DOHH2 (cell line): ENCODE data around the gene IL6R.

Experiments
- H3F3A ChIP-seq: fragments of 200-600 bp; sonication (generic), shearing (Covaris generic); 2 replicates; pipeline ENCODE4 v1.6.0; 2016; ENCODE audit warnings: antibody characterized with exemption, mild to moderate bottlenecking; ENCODE audit not compliant: control insufficient read depth, insufficient read depth
- H3K27ac ChIP-seq: fragments of 200-600 bp; sonication (generic); 2 replicates; pipeline ENCODE4 v1.5.1; 2014; ENCODE audit warnings: low read depth, mild to moderate bottlenecking, low read length, moderate library complexity
- H3K27me3 ChIP-seq: fragments of 200-600 bp; sonication (generic); 2 replicates; pipeline ENCODE4 v1.6.1; 2014; ENCODE audit warnings: mild to moderate bottlenecking, low read length, mixed read lengths; ENCODE audit not compliant: control insufficient read depth
- H3K36me3 ChIP-seq: fragments of 200-600 bp; sonication (generic); 2 replicates; pipeline ENCODE4 v1.6.1; 2014; ENCODE audit warnings: mild to moderate bottlenecking, low read length, moderate library complexity, mixed read lengths; ENCODE audit not compliant: control insufficient read depth
- H3K4me1 ChIP-seq: fragments of 200-600 bp; sonication (generic); 2 replicates; pipeline ENCODE4 v1.6.1; 2014; ENCODE audit warnings: mild to moderate bottlenecking, low read length, mixed read lengths; ENCODE audit not compliant: control insufficient read depth
- H3K4me2 ChIP-seq: fragments of 200-600 bp; sonication (generic); 2 replicates; pipeline ENCODE4 v1.6.0; 2014; ENCODE audit warnings: mild to moderate bottlenecking, low read length, moderate library complexity
- H3K4me3 ChIP-seq: fragments of 200-600 bp; sonication (generic); 2 replicates; pipeline ENCODE4 v1.5.1; 2014; ENCODE audit warnings: mild to moderate bottlenecking, low read length, mixed read lengths
- H3K79me2 ChIP-seq: fragments of 200-600 bp; sonication (generic); 2 replicates; pipeline ENCODE4 v1.6.1; 2014; ENCODE audit warnings: mild to moderate bottlenecking, low read length, mixed read lengths; ENCODE audit not compliant: control insufficient read depth
- H3K9me2 ChIP-seq: fragments of 200-600 bp; sonication (generic); replicated peaks from 2 replicates; pipeline ENCODE4 v1.6.1; 2014; ENCODE audit warnings: mild to moderate bottlenecking, low read length, mixed read lengths; ENCODE audit not compliant: control insufficient read depth
- H3K9me3 ChIP-seq: fragments of 200-600 bp; sonication (generic); 2 replicates; pipeline ENCODE4 v1.6.1; 2014; ENCODE audit warnings: antibody characterized with exemption, low read length, mixed read lengths; ENCODE audit not compliant: control insufficient read depth, insufficient read depth
- H4K20me1 ChIP-seq: fragments of 200-600 bp; sonication (generic); 2 replicates; pipeline ENCODE4 v1.6.0; 2014; ENCODE audit warnings: low read depth, mild to moderate bottlenecking, antibody characterized with exemption, low read length, moderate library complexity; ENCODE audit not compliant: control insufficient read depth, insufficient read depth
- EZH2phosphoT487 ChIP-seq: fragments of 200-600 bp; sonication (generic); IDR thresholded peaks from 2 replicates; pipeline ENCODE4 v1.6.1; 2017; ENCODE audit warnings: borderline replicate concordance, mild to moderate bottlenecking, antibody characterized with exemption, low read length, moderate library complexity, mixed read lengths
- TF ChIP-seq, protein P1 (sequence below): fragments of 200-600 bp; sonication (generic); IDR thresholded peaks from one replicate; pipeline ENCODE4 v1.5.1; 2014; ENCODE audit warnings: antibody characterized with exemption, mild to moderate bottlenecking, low read depth, low read length; ENCODE audit not compliant: poor library complexity, severe bottlenecking

The IL6R gene

DNA sequence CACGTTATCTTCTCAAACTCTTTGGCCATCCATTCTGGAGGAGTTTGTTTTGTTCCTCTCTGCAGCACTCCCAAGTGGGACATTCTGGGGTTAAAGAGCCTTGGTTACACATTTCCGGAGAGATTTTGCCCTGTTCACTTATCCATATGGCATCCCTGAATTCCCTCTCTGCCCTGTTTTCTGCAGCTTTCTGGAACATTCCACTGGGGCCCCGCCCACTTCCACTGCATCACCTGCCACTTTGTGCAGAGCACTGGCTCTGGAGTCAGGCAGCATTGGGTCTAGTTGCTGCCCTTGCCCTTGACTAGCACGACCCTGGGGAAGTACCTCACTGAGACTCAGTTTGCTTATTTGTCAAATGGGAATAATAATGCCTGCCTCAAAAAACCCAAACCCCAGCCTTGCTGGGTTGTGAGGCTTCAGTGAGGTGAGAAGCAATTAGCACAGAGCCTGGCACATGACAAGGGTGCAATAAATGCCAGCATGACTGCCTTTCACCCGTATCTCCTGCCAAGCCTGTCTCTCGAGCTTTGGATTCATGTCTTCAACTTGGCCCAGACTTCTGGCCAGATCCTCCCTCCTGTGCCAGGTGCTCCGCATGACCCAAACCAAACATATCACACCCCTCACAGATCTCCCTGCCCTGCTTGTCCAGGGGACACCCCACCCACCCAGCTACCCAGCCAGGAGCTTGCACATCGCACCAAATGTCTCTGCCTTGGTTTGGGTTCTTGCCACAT is 38.3 kb downstream of the IL6R start:
- Histone ChIP-seq H3K4me2 (no peak overlapping the region), H3F3A (no peaks in the 10 kb centered on the region), H3K4me3 (no peak overlapping the region), H3K9me3 (no peaks in the 10 kb centered on the region), H3K9me2 (no peaks in the 10 kb centered on the region), H3K27ac (no peak overlapping the region), H3K4me1 (0 out of 2 replicates have a peak, but pooled peaks cover 5% of the 10 kb centered on the region), H3K79me2 (no peaks in the 10 kb centered on the region), H4K20me1 (no peaks in the 10 kb centered on the region), H3K36me3 (no peaks in the 10 kb centered on the region), H3K27me3 (peaks cover 27% of the 10 kb centered on the region)
- no peak for TF ChIP-seq EZH2phosphoT487
- TF ChIP-seq, protein P1, sequence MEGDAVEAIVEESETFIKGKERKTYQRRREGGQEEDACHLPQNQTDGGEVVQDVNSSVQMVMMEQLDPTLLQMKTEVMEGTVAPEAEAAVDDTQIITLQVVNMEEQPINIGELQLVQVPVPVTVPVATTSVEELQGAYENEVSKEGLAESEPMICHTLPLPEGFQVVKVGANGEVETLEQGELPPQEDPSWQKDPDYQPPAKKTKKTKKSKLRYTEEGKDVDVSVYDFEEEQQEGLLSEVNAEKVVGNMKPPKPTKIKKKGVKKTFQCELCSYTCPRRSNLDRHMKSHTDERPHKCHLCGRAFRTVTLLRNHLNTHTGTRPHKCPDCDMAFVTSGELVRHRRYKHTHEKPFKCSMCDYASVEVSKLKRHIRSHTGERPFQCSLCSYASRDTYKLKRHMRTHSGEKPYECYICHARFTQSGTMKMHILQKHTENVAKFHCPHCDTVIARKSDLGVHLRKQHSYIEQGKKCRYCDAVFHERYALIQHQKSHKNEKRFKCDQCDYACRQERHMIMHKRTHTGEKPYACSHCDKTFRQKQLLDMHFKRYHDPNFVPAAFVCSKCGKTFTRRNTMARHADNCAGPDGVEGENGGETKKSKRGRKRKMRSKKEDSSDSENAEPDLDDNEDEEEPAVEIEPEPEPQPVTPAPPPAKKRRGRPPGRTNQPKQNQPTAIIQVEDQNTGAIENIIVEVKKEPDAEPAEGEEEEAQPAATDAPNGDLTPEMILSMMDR = no peak

DNA sequence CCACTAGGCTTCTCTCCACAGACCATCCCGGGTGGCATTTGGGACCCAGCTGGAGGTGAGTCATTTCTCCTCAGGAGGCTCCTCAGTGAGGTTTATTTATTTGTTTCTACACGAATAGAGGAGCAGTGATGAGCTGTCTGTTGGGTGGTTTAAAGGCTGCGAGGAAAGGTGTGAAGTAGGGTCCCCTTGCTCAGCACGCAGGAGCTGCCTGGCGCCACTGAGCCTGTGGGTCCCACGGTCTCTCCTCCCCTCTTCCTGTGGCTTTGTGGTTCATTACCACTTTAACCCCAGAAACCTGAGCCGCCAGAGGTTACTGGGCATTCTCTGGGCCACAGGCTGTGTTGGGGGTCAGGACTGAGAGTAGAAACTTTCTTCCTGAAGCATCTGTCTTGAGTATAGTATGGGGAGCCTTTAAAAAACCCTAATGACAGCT is 39.9 kb downstream of the IL6R start:
- Histone ChIP-seq H3F3A (no peaks in the 10 kb centered on the region), H4K20me1 (no peaks in the 10 kb centered on the region), H3K9me3 (no peaks in the 10 kb centered on the region), H3K27me3 (peaks cover 16% of the 10 kb centered on the region), H3K9me2 (no peaks in the 10 kb centered on the region), H3K36me3 (no peaks in the 10 kb centered on the region), H3K79me2 (no peaks in the 10 kb centered on the region), H3K27ac (no peak overlapping the region), H3K4me1 (0 out of 2 replicates have a peak, but pooled peaks cover 5% of the 10 kb centered on the region), H3K4me3 (no peak overlapping the region), H3K4me2 (no peak overlapping the region)
- TF ChIP-seq, protein P1 = no peak
- TF ChIP-seq EZH2phosphoT487 = no peak

DNA sequence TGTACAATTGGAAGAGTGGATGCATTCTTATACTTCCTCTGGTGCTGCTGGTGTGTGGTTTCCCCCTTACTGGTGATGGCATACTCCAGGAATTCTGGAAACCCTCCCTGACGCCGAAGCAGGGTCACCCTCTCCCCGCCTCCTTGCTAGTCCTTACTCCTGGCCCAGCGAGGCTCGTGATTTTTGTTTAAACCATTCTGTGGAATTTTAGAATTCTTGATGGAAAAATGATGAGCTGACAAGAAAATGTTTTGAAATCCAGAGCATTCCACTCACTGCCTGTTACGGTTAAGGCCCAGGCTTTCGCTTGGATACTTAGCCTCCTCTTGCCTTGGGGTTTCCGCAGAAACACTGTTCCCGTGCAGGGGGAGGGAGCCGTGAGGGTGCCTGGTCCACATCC is 41.1 kb downstream of the IL6R start:
- no peaks in the 10 kb centered on the region for H4K20me1 ChIP-seq
- H3K4me2 ChIP-seq = no peak overlapping the region
- H3K27me3 ChIP-seq = peaks cover 5% of the 10 kb centered on the region
- no peaks in the 10 kb centered on the region for H3F3A ChIP-seq
- no peaks in the 10 kb centered on the region for H3K9me2 ChIP-seq
- no peaks in the 10 kb centered on the region for H3K4me1 ChIP-seq
- H3K79me2 ChIP-seq = no peaks in the 10 kb centered on the region
- TF ChIP-seq, protein P1 = no peak
- no peak for TF ChIP-seq EZH2phosphoT487
- H3K36me3 ChIP-seq = no peaks in the 10 kb centered on the region
- H3K9me3 ChIP-seq = no peaks in the 10 kb centered on the region
- no peak overlapping the region for H3K4me3 ChIP-seq
- H3K27ac ChIP-seq = no peak overlapping the region
